Measurements from ENCODE around the gene HNRNPA1. TPM values are rescaled to one million over a fixed set of nuclear protein-coding genes. Genes with fewer than 3 reads are reported as not detected.

HNRNPA1 gene
- total and polyA plus RNA-seq, 8 donors: 652 to 4,346 (median 3,545) TPM

DNA sequence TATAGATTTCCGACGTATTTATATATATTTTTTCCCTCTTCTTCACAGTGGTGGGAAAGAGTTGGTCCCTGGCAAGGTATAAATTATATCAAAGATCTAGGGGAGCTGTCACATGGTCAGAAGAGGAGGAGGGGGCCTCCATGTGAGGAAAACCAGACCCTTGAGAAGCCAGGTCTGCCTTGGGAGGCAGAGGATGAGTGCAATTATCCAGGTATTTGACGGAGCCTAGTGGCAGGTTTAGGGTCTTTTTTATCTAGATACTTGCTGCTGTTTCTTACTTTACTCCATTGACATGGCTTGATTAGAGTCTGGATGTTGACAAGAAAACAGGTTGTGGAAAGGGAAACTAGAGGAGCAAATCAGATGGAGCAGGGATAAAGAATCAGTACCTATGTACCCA is 49.9 kb downstream of the HNRNPA1 start:
- Histone ChIP-seq H3K9me3 (no peaks in the 10 kb centered on the region), H3K4me1 (peaks cover 13 to 89% of the 10 kb centered on the region in 2 donors), H3K36me3 (no peaks in the 10 kb centered on the region), H3K4me3 (no peak overlapping the region), H3K27me3 (no peaks in the 10 kb centered on the region), H3K27ac (peak overlapping the region in 1 of 2 donors; percentile 37)
- no peak for ATAC-seq
- no peak for DNase-seq
- intact Hi-C loops (cut with DNase I): no loop called here
- TF ChIP-seq, protein P1, sequence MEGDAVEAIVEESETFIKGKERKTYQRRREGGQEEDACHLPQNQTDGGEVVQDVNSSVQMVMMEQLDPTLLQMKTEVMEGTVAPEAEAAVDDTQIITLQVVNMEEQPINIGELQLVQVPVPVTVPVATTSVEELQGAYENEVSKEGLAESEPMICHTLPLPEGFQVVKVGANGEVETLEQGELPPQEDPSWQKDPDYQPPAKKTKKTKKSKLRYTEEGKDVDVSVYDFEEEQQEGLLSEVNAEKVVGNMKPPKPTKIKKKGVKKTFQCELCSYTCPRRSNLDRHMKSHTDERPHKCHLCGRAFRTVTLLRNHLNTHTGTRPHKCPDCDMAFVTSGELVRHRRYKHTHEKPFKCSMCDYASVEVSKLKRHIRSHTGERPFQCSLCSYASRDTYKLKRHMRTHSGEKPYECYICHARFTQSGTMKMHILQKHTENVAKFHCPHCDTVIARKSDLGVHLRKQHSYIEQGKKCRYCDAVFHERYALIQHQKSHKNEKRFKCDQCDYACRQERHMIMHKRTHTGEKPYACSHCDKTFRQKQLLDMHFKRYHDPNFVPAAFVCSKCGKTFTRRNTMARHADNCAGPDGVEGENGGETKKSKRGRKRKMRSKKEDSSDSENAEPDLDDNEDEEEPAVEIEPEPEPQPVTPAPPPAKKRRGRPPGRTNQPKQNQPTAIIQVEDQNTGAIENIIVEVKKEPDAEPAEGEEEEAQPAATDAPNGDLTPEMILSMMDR (IDR thresholded peaks at IDR 0.05): no peak

DNA sequence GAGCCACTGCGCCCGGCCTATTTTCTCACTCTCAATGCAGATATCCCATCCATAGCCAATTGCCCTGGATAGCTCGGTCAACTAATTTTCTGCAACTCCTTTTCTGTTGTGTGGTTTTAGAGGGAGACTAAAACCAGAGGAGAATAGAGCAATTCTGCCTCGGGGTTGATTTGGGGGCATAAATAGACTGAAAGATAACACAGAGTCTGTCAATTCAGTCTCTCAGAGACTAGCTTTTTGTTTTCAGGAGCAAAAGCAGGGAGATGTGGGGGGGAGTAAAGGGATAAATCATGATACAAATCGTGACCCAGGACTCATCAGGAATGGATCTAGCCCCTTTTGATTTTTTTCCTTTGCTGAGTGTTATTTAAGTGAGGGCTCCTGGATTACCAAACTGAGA is 50.9 kb downstream of the HNRNPA1 start:
- intact Hi-C loops (cut with DNase I): no loop called here
- TF ChIP-seq, protein P1 (IDR thresholded peaks at IDR 0.05): no peak
- Histone ChIP-seq H3K4me1 (peaks cover 13 to 88% of the 10 kb centered on the region in 2 donors), H3K9me3 (no peaks in the 10 kb centered on the region), H3K27ac (peak overlapping the region in 1 of 2 donors; percentile 18), H3K27me3 (no peaks in the 10 kb centered on the region), H3K4me3 (no peak overlapping the region), H3K36me3 (no peaks in the 10 kb centered on the region)
- no peak for DNase-seq
- ATAC-seq: no peak

DNA sequence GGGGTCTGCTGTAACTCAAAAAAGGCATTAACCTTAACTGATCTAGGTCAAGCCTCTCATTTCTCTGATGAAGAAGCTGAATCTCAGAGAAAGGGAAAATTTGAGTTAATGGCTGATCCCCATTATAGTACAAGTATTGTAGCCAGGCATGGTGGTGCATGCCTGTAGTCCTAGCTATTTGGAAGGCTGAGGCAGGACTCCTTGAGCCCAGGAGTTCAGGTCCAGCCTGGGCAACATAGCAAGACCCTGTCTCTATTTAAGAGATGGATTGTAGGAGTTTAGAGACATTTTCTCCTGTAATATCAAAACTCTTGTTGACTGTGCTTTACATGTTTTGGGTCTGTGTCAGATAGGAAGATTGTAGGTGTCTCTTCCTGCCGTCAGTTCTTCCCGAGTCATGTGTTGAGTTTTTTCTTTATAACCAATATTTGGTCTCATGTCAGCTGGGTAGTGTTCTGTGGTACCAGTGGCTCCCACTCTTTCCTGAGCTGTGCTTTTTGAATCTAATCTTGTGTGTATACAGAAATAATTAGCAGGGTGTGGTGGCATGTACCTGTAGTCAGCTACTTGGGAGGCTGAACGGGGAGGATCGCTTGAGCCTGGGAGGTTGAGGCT is 53.0 kb downstream of the HNRNPA1 start:
- H3K36me3 ChIP-seq: no peaks in the 10 kb centered on the region
- DNase-seq (no peak), ATAC-seq (no peak)
- no peaks in the 10 kb centered on the region for H3K27me3 ChIP-seq
- TF ChIP-seq, protein P1 (IDR thresholded peaks at IDR 0.05): no peak
- no peaks in the 10 kb centered on the region for H3K9me3 ChIP-seq
- H3K4me3 ChIP-seq: no peak overlapping the region
- no peak overlapping the region for H3K27ac ChIP-seq
- intact Hi-C loops (cut with DNase I): no loop called here
- peaks cover 30 to 88% of the 10 kb centered on the region in 2 donors for H3K4me1 ChIP-seq

Other genes starting within 250 kb of the HNRNPA1 start
- under 1 TPM; 0.18 to 0.32 TPM for gene HOXC5, start 247.7 kb upstream of the HNRNPA1 start, total RNA-seq
- gene HOXC5, start 247.7 kb upstream of the HNRNPA1 start, polyA plus RNA-seq (ENCODE audit: insufficient read length in 6 of 6): under 1 TPM; 0.11 to 0.38 (median 0.28) TPM
- under 1 TPM; 0.68 to 0.99 TPM for gene HOXC4, start 226.9 kb upstream of the HNRNPA1 start, total RNA-seq
- 1 to 10 TPM; 3.3 to 5.2 (median 4.6) TPM for gene HOXC4, start 226.9 kb upstream of the HNRNPA1 start, polyA plus RNA-seq (ENCODE audit: insufficient read length in 6 of 6)
- gene SMUG1, start 91.7 kb upstream of the HNRNPA1 start, total RNA-seq: 10 to 100 TPM; 28.8 to 32.8 TPM
- gene SMUG1, start 91.7 kb upstream of the HNRNPA1 start, polyA plus RNA-seq (ENCODE audit: insufficient read length in 6 of 6): 10 to 100 TPM; 30.2 to 33.2 (median 31.8) TPM
- gene CBX5, start 604 bp upstream of the HNRNPA1 start, total RNA-seq: 10 to 100 TPM; 69.8 to 72.2 TPM
- 100 to 1,000 TPM; 105 to 134 (median 114) TPM for gene CBX5, start 604 bp upstream of the HNRNPA1 start, polyA plus RNA-seq (ENCODE audit: insufficient read length in 6 of 6)
- 10 to 100 TPM in 1 of 2 donors, 1 to 10 TPM in 1; 2.9 to 21.3 TPM for gene NFE2, start 20.3 kb downstream of the HNRNPA1 start, total RNA-seq
- 1 to 10 TPM; 4.5 to 6.4 (median 5.7) TPM for gene NFE2, start 20.3 kb downstream of the HNRNPA1 start, polyA plus RNA-seq (ENCODE audit: insufficient read length in 6 of 6)
- gene COPZ1, start 44.4 kb downstream of the HNRNPA1 start, total RNA-seq: 100 to 1,000 TPM; 157 to 184 TPM
- gene COPZ1, start 44.4 kb downstream of the HNRNPA1 start, polyA plus RNA-seq (ENCODE audit: insufficient read length in 6 of 6): 100 to 1,000 TPM; 183 to 232 (median 219) TPM
- 10 to 100 TPM in 1 of 2 donors, under 1 TPM in 1; 0.99 to 10.3 TPM for gene GPR84, start 83.8 kb downstream of the HNRNPA1 start, total RNA-seq
- gene GPR84, start 83.8 kb downstream of the HNRNPA1 start, polyA plus RNA-seq (ENCODE audit: insufficient read length in 6 of 6): under 1 TPM in 5 of 6 donors, not detected in 1; 0.23 to 0.73 (median 0.39) TPM
- gene ZNF385A, start 104.0 kb downstream of the HNRNPA1 start, total RNA-seq: 10 to 100 TPM; 18.1 to 19.0 TPM
- gene ZNF385A, start 104.0 kb downstream of the HNRNPA1 start, polyA plus RNA-seq (ENCODE audit: insufficient read length in 6 of 6): 10 to 100 TPM in 3 of 6 donors, 1 to 10 TPM in 3; 8.2 to 14.8 (median 9.8) TPM
- gene ITGA5, start 138.5 kb downstream of the HNRNPA1 start, total RNA-seq: 100 to 1,000 TPM in 1 of 2 donors, 10 to 100 TPM in 1; 76.4 to 142 TPM
- gene ITGA5, start 138.5 kb downstream of the HNRNPA1 start, polyA plus RNA-seq (ENCODE audit: insufficient read length in 6 of 6): 10 to 100 TPM; 56.1 to 75.4 (median 69.5) TPM
- gene GTSF1, start 192.9 kb downstream of the HNRNPA1 start, total RNA-seq: 1 to 10 TPM in 1 of 2 donors, under 1 TPM in 1; 0.47 to 1.4 TPM
- under 1 TPM in 4 of 6 donors, not detected in 2; 0.13 to 0.91 (median 0.34) TPM for gene GTSF1, start 192.9 kb downstream of the HNRNPA1 start, polyA plus RNA-seq (ENCODE audit: insufficient read length in 6 of 6)
- 10 to 100 TPM; 39.3 to 95.7 TPM for gene NCKAP1L, start 217.0 kb downstream of the HNRNPA1 start, total RNA-seq
- 1 to 10 TPM; 5.1 to 8.4 (median 6.6) TPM for gene NCKAP1L, start 217.0 kb downstream of the HNRNPA1 start, polyA plus RNA-seq (ENCODE audit: insufficient read length in 6 of 6)

Measured in left lung (tissue), 10 donors.